ENCODE results near the gene TNFAIP8L3.
"Not testable (repeated sequence)": the region's sequence is repeated elsewhere in the genome, so short reads cannot be mapped to it uniquely, and the experiment has no call there.

Gene TNFAIP8L3

GRCh38 chr15:51129535-51130188 lies 35.0 kb upstream of the TNFAIP8L3 start:
- Histone ChIP-seq H3K36me3 (ENCODE audit: insufficient read depth, low read length) (no peaks in the 10 kb centered on the region), H2AFZ (ENCODE audit: low read length) (no peak overlapping the region), H4K20me1 (ENCODE audit: insufficient read depth, low read length, poor library complexity, severe bottlenecking) (no peaks in the 10 kb centered on the region), H3F3A (ENCODE audit: low read depth) (no peaks in the 10 kb centered on the region), H3K27me3 (ENCODE audit: insufficient read depth, low read length, poor library complexity, severe bottlenecking) (no peaks in the 10 kb centered on the region), H3K9me3 (ENCODE audit: insufficient read depth, low read depth, low read length) (no peaks in the 10 kb centered on the region), H3K9ac (ENCODE audit: low read depth, low read length, poor library complexity, severe bottlenecking) (no peak overlapping the region), H3K9me2 (replicated peaks; ENCODE audit: low read depth, low read length) (no peaks in the 10 kb centered on the region), H3K4me2 (ENCODE audit: low read depth, low read length, poor library complexity, severe bottlenecking) (no peak overlapping the region), H3K4me3 (ENCODE audit: low read length, poor library complexity, severe bottlenecking) (no peak overlapping the region), H3K4me1 (ENCODE audit: insufficient read depth, low read length, poor library complexity, severe bottlenecking) (peaks cover 6% of the 10 kb centered on the region), H3K79me2 (ENCODE audit: insufficient read depth, low read length) (no peaks in the 10 kb centered on the region)
- no peak for TF ChIP-seq EZH2phosphoT487 (IDR thresholded peaks at IDR 0.05; ENCODE audit: borderline replicate concordance)
- no peak for TF ChIP-seq CTCF (conservative IDR thresholded peaks at IDR 0.05; ENCODE audit: low read length)

GRCh38 chr15:51128701-51129100 lies 34.0 kb upstream of the TNFAIP8L3 start:
- Histone ChIP-seq H3K9ac (ENCODE audit: low read depth, low read length, poor library complexity, severe bottlenecking) (no peak overlapping the region), H3K79me2 (ENCODE audit: insufficient read depth, low read length) (no peaks in the 10 kb centered on the region), H3K9me3 (ENCODE audit: insufficient read depth, low read depth, low read length) (no peaks in the 10 kb centered on the region), H3K9me2 (replicated peaks; ENCODE audit: low read depth, low read length) (no peaks in the 10 kb centered on the region), H4K20me1 (ENCODE audit: insufficient read depth, low read length, poor library complexity, severe bottlenecking) (no peaks in the 10 kb centered on the region), H3K36me3 (ENCODE audit: insufficient read depth, low read length) (no peaks in the 10 kb centered on the region), H3K27me3 (ENCODE audit: insufficient read depth, low read length, poor library complexity, severe bottlenecking) (no peaks in the 10 kb centered on the region), H3F3A (ENCODE audit: low read depth) (no peaks in the 10 kb centered on the region), H3K4me2 (ENCODE audit: low read depth, low read length, poor library complexity, severe bottlenecking) (no peak overlapping the region), H3K4me3 (ENCODE audit: low read length, poor library complexity, severe bottlenecking) (no peak overlapping the region), H3K4me1 (ENCODE audit: insufficient read depth, low read length, poor library complexity, severe bottlenecking) (peaks cover 6% of the 10 kb centered on the region), H2AFZ (ENCODE audit: low read length) (no peak overlapping the region)
- TF ChIP-seq CTCF (conservative IDR thresholded peaks at IDR 0.05; ENCODE audit: low read length), result no peak
- no peak for TF ChIP-seq EZH2phosphoT487 (IDR thresholded peaks at IDR 0.05; ENCODE audit: borderline replicate concordance)

DNA sequence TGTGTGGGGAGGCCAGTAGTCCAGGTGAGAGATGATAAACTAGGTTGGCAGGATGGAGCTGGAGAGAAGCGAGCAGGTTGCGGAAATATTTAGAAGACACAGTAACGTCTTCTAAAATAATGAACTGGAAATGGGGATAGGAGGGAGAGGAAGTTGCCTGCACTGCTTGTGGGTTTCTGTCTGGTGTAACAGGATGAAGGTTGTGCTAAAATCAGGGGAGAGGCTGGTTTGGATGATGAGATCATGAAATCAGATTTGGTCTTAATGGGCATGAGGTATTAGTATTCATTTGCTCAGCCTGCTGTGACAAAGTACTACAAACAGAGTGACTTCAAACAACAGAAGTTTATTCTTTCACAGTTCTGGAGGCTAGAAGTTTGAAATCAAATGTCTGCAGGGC lies 32.1 kb upstream of the TNFAIP8L3 start:
- H4K20me1 ChIP-seq (ENCODE audit: insufficient read depth, low read length, poor library complexity, severe bottlenecking), result no peaks in the 10 kb centered on the region
- H3K9me2 ChIP-seq (replicated peaks; ENCODE audit: low read depth, low read length), result no peaks in the 10 kb centered on the region
- TF ChIP-seq CTCF (conservative IDR thresholded peaks at IDR 0.05; ENCODE audit: low read length) (no peak), EZH2phosphoT487 (IDR thresholded peaks at IDR 0.05; ENCODE audit: borderline replicate concordance) (no peak)
- H2AFZ ChIP-seq (ENCODE audit: low read length), result no peak overlapping the region
- no peak overlapping the region for H3K4me3 ChIP-seq (ENCODE audit: low read length, poor library complexity, severe bottlenecking)
- no peak overlapping the region for H3K4me2 ChIP-seq (ENCODE audit: low read depth, low read length, poor library complexity, severe bottlenecking)
- H3K9me3 ChIP-seq (ENCODE audit: insufficient read depth, low read depth, low read length), result no peaks in the 10 kb centered on the region
- H3K27me3 ChIP-seq (ENCODE audit: insufficient read depth, low read length, poor library complexity, severe bottlenecking), result no peaks in the 10 kb centered on the region
- H3K36me3 ChIP-seq (ENCODE audit: insufficient read depth, low read length), result no peaks in the 10 kb centered on the region
- no peaks in the 10 kb centered on the region for H3F3A ChIP-seq (ENCODE audit: low read depth)
- H3K9ac ChIP-seq (ENCODE audit: low read depth, low read length, poor library complexity, severe bottlenecking), result no peak overlapping the region
- H3K79me2 ChIP-seq (ENCODE audit: insufficient read depth, low read length), result no peaks in the 10 kb centered on the region
- H3K4me1 ChIP-seq (ENCODE audit: insufficient read depth, low read length, poor library complexity, severe bottlenecking), result peaks cover 6% of the 10 kb centered on the region

- not testable (repeated sequence) for H3K9ac ChIP-seq (ENCODE audit: low read depth, low read length, poor library complexity, severe bottlenecking); H3K79me2 ChIP-seq (ENCODE audit: insufficient read depth, low read length); H2AFZ ChIP-seq (ENCODE audit: low read length); H3F3A ChIP-seq (ENCODE audit: low read depth); H3K9me3 ChIP-seq (ENCODE audit: insufficient read depth, low read depth, low read length); H3K4me2 ChIP-seq (ENCODE audit: low read depth, low read length, poor library complexity, severe bottlenecking); H3K4me1 ChIP-seq (ENCODE audit: insufficient read depth, low read length, poor library complexity, severe bottlenecking); H3K4me3 ChIP-seq (ENCODE audit: low read length, poor library complexity, severe bottlenecking); H3K36me3 ChIP-seq (ENCODE audit: insufficient read depth, low read length); H3K9me2 ChIP-seq (replicated peaks; ENCODE audit: low read depth, low read length); H3K27me3 ChIP-seq (ENCODE audit: insufficient read depth, low read length, poor library complexity, severe bottlenecking); H4K20me1 ChIP-seq (ENCODE audit: insufficient read depth, low read length, poor library complexity, severe bottlenecking)
These were observed 28.3 kb upstream of the TNFAIP8L3 start for GRCh38 chr15:51123002-51123401.

Data from Loucy (cell line).